ENCODE results near the gene NSA2.
"Not testable (repeated sequence)": the region's sequence is repeated elsewhere in the genome, so short reads cannot be mapped to it uniquely, and the experiment has no call there.

The NSA2 gene

DNA sequence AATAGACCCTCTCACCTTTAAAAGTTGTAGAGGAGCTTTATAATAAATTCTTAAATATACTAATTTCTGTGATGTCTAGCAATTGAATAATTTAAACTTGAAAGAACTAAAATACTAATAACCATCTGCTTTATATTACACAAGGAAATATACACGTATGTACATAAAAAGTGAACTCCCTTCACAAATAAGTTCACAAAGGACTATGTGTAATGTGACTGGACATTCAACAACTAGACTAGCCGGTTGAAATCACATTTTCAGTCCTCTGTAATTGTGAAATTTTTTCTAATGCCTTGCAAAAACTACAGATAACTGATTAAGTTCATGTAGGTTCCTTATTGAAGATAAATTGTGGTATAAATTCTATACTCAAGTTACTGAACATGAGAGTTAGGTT is 11.6 kb downstream of the NSA2 start:
- H3K27me3 Mint-ChIP-seq: no peaks in the 10 kb centered on the region
- H3K27ac Mint-ChIP-seq: no peak overlapping the region
- ATAC-seq (ENCODE audit: low read depth): no peak

DNA sequence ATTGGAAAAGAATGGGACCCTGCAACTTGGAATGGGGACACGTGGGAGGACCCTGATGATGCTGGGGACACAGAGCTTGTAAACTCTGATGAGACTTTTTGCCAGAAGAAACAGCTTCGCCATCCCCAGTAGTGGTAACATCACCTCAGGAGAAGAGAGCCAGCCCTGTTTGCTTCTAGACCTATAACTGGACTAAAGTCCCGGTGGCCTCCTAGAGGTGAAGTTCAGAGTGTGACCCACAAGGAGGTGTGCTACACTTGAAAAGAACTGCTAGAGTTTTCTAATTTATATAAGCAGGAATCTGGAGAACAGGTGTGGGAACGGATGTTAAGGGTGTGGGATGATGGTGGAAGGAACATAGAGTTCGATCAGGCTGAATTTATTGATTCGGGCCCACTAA is 19.8 kb downstream of the NSA2 start:
- Mint-ChIP-seq H3K4me3 (no peak overlapping the region), H3K27ac (no peak overlapping the region), H3K4me1 (no peaks in the 10 kb centered on the region), H3K36me3 (peaks cover 2% of the 10 kb centered on the region), H3K27me3 (peaks cover 2% of the 10 kb centered on the region), H3K9me3 (no peaks in the 10 kb centered on the region)
- no peak for ATAC-seq (ENCODE audit: low read depth)
- DNase-seq (ENCODE audit: low spot score in 2 of 2): no peak

More for the DNA sequence above, 11.6 kb downstream of the NSA2 start:
- DNase-seq (ENCODE audit: low spot score in 2 of 2): no peak
- Mint-ChIP-seq H3K4me3 (no peak overlapping the region), H3K36me3 (peaks cover 7% of the 10 kb centered on the region), H3K9me3 (no peaks in the 10 kb centered on the region), H3K4me1 (no peaks in the 10 kb centered on the region)

- H3K27me3 Mint-ChIP-seq: peaks cover 2% of the 10 kb centered on the region
- H3K9me3 Mint-ChIP-seq: no peaks in the 10 kb centered on the region
- ATAC-seq (ENCODE audit: low read depth) (no peak), DNase-seq (ENCODE audit: low spot score in 2 of 2) (no peak)
- peaks cover 2% of the 10 kb centered on the region for H3K36me3 Mint-ChIP-seq
- no peak overlapping the region for H3K27ac Mint-ChIP-seq
- H3K4me3 Mint-ChIP-seq: no peak overlapping the region
- H3K4me1 Mint-ChIP-seq: no peaks in the 10 kb centered on the region
Measured at GRCh38 chr5:74787424-74787823, 20.4 kb downstream of the NSA2 start.

DNA sequence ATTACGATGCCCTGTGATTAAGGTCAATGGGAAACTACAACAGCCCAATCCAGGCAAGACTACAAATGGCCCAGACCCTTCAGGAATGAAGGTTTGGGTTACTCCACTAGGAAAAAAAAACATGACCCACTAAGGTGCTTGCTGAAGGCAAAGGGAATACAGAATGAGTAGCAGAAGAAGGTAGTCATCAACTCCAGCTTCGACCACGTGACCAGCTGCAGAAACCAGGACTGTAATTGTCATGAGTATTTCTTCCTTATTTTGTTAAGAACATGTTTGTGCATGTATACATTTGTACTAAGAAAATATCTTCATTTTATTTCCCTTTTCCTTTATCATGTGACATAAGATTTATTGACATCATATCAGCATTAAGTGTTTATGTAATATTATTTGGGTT is 24.6 kb downstream of the NSA2 start:
- ATAC-seq (ENCODE audit: low read depth); H3K27me3 Mint-ChIP-seq; H3K4me3 Mint-ChIP-seq; H3K9me3 Mint-ChIP-seq; H3K27ac Mint-ChIP-seq; H3K4me1 Mint-ChIP-seq; DNase-seq (ENCODE audit: low spot score in 2 of 2); H3K36me3 Mint-ChIP-seq: not testable (repeated sequence)

- DNase-seq (ENCODE audit: low spot score in 2 of 2) (no peak), ATAC-seq (ENCODE audit: low read depth) (no peak)
- Mint-ChIP-seq H3K27me3 (peaks cover 2% of the 10 kb centered on the region), H3K36me3 (peaks cover 3% of the 10 kb centered on the region), H3K4me3 (no peak overlapping the region), H3K4me1 (no peaks in the 10 kb centered on the region), H3K9me3 (no peaks in the 10 kb centered on the region), H3K27ac (no peak overlapping the region)
Measured at GRCh38 chr5:74798977-74799911, 32.2 kb downstream of the NSA2 start.

- Mint-ChIP-seq H3K9me3 (no peaks in the 10 kb centered on the region), H3K27me3 (peaks cover 2% of the 10 kb centered on the region), H3K27ac (no peak overlapping the region), H3K36me3 (peaks cover 3% of the 10 kb centered on the region), H3K4me1 (no peaks in the 10 kb centered on the region), H3K4me3 (no peak overlapping the region)
- DNase-seq (ENCODE audit: low spot score in 2 of 2) (no peak), ATAC-seq (ENCODE audit: low read depth) (no peak)
Measured at GRCh38 chr5:74801197-74801596, 34.1 kb downstream of the NSA2 start.

DNA sequence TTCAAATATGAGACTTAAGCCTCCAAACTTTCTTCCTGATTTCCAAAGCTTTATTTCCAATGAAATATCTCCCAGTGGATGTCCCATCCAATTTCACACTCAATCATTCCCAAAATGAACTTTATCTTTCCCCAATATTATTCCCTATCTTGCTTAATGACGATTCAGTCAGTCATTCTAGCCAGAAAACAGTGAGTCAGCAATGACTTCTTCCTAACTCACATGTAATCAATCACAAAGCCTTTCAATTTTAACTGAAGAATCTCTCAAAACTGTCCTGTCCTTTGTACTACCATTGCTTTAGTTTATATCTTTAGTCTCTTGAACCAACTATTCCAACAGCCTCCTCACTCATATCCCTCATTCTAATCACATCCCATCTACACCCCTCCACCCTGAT is 34.9 kb downstream of the NSA2 start:
- Mint-ChIP-seq H3K27ac (no peak overlapping the region), H3K9me3 (no peaks in the 10 kb centered on the region), H3K4me3 (no peak overlapping the region), H3K27me3 (peaks cover 2% of the 10 kb centered on the region), H3K36me3 (peaks cover 3% of the 10 kb centered on the region), H3K4me1 (no peaks in the 10 kb centered on the region)
- ATAC-seq (ENCODE audit: low read depth) (no peak), DNase-seq (ENCODE audit: low spot score in 2 of 2) (no peak)

GRCh38 chr5:74810915-74811314 is 43.9 kb downstream of the NSA2 start:
- no peaks in the 10 kb centered on the region for H3K4me1 Mint-ChIP-seq
- no peaks in the 10 kb centered on the region for H3K9me3 Mint-ChIP-seq
- H3K4me3 Mint-ChIP-seq: no peak overlapping the region
- no peak for ATAC-seq (ENCODE audit: low read depth)
- no peak overlapping the region for H3K27ac Mint-ChIP-seq
- H3K36me3 Mint-ChIP-seq: peaks cover 2% of the 10 kb centered on the region
- no peaks in the 10 kb centered on the region for H3K27me3 Mint-ChIP-seq
- no peak for DNase-seq (ENCODE audit: low spot score in 2 of 2)

DNA sequence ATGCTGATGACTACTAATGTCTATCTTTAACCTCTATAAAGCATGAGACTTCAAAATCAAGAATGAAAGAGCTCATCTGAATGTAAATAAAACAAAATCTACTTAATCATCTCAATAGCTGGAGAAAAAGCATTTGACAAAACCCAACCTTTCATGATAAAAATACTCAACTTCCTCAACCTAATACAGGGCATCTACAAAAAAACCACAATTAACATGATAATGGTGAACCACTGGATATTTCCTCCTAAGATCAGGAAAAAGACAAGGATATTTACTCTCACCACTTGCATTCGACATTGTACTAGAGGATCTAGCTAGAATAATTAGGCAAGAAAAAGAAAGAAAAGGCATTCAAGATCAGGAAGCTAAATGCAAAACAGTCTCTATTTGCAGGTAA is 49.8 kb downstream of the NSA2 start:
- peaks cover 2% of the 10 kb centered on the region for H3K36me3 Mint-ChIP-seq
- no peaks in the 10 kb centered on the region for H3K4me1 Mint-ChIP-seq
- DNase-seq (ENCODE audit: low spot score in 2 of 2) (no peak), ATAC-seq (ENCODE audit: low read depth) (no peak)
- H3K27me3 Mint-ChIP-seq: no peaks in the 10 kb centered on the region
- no peak overlapping the region for H3K4me3 Mint-ChIP-seq
- no peak overlapping the region for H3K27ac Mint-ChIP-seq
- H3K9me3 Mint-ChIP-seq: no peaks in the 10 kb centered on the region

DNA sequence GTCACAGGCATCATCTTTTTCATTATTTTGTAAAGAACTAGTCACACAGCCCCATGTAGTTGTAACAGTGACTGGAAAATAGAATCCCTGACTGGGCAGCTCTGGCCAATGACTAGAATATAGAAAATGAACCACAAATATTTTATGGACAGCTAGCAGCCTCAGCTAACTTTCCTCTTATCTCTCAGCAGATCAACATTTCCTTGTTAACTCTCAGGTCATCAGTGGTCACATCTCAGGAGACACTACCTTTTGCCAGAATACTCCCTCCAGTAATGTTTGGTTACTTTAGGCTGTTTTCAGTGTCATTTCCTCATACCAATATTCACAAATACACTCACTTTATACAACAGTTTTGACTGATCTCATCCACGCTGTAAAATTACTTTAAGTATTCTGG is 55.2 kb downstream of the NSA2 start:
- ATAC-seq (ENCODE audit: low read depth) (no peak), DNase-seq (ENCODE audit: low spot score in 2 of 2) (no peak)
- Mint-ChIP-seq H3K4me3 (no peak overlapping the region), H3K27me3 (no peaks in the 10 kb centered on the region), H3K9me3 (no peaks in the 10 kb centered on the region), H3K27ac (no peak overlapping the region), H3K4me1 (no peaks in the 10 kb centered on the region), H3K36me3 (no peaks in the 10 kb centered on the region)

DNA sequence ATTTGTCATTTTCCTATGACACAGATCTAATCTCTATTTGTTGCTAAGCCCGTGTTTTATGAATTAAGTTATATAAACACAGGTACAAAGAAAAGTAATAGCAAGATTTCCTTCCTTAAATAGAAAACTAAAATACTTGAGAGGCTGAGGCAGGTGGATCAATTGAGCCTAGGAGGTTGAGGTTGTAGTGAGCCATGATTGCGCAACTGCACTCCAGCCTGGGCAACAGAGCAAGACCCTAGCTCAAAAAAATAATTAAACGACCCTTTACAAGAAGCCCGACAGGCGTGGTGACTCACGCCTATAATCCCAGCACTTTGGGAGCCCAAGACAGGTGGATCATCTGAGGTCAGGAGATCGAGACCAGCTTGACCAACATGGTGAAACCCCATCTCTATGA is 62.4 kb downstream of the NSA2 start:
- peaks cover 3% of the 10 kb centered on the region for H3K27me3 Mint-ChIP-seq
- ATAC-seq (ENCODE audit: low read depth) (no peak), DNase-seq (ENCODE audit: low spot score in 2 of 2) (no peak)
- no peak overlapping the region for H3K4me3 Mint-ChIP-seq
- no peak overlapping the region for H3K27ac Mint-ChIP-seq
- no peaks in the 10 kb centered on the region for H3K9me3 Mint-ChIP-seq
- peaks cover 3% of the 10 kb centered on the region for H3K36me3 Mint-ChIP-seq
- no peaks in the 10 kb centered on the region for H3K4me1 Mint-ChIP-seq

Measured in memory B cell (primary cell).